ENCODE measurements around the gene FAM174A.
"Not testable (repeated sequence)": the region's sequence is repeated elsewhere in the genome, so short reads cannot be mapped to it uniquely, and the experiment has no call there.

FAM174A gene

DNA sequence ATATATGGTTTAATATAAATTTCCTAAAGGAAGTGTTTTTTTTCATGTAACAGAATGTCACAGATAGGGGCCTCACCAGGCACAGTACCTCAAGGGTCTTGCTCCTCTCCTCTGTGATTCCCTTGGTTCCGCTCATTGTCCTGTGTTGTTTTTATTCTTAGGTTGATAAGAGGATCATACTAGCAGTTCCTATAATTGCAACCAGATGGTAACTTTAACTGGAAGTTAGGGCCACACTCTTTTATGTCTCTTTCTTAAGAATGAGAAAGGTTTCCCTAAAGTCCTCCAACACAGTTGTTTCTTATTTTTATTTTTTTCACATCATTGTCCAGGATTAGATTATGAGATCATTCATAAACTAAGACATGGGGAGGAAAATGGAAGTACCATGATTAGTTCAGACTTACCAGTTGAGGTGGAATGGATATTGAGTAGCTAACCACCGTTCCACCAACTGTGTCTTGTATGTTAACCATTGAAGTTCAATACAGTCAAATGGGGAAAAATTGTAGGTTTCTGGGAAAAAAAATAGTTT, 41.1 kb downstream of the FAM174A start:
- DNase-seq (ENCODE audit: low read depth in 2 of 2) = no peak

DNA sequence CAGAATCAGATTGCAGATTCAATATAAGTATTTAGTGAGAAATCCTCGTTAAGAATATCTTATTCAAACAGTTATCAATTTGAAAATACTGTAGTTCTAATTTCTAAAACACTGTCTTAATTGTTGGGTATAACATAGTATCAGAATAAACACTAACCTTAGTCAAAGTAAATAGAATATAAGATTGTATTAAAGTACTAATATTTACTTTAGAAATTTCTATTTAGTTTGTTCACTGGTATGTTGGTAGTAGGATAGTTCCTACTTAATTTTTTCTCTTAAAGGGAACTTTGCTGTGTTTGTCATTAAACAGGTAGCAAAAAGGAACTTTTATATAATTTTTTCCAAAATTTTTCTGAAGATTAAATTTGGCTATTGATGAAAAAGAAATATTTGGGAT, 42.3 kb downstream of the FAM174A start:
- no peak for DNase-seq (ENCODE audit: low read depth in 2 of 2)

DNA sequence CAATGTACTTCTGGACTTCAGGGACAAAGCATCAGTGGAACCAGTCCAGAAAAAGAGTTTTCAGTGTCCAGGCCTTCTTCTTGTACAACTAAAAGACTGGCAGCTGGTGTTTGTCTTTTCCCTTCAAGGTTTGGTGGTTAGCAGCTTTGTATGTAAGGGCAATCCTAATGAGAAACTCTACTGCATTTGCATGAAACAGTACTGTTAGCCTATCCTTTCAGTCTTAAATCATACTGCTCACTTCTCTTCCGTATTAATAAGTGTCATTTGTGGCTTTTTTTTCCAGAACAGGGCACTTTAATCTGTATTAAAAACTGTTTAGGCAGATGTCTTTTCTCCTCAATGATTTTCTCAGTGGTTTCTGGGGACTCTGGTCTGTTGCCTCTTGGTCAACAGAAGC, 48.9 kb downstream of the FAM174A start:
- no peak for DNase-seq (ENCODE audit: low read depth in 2 of 2)

DNA sequence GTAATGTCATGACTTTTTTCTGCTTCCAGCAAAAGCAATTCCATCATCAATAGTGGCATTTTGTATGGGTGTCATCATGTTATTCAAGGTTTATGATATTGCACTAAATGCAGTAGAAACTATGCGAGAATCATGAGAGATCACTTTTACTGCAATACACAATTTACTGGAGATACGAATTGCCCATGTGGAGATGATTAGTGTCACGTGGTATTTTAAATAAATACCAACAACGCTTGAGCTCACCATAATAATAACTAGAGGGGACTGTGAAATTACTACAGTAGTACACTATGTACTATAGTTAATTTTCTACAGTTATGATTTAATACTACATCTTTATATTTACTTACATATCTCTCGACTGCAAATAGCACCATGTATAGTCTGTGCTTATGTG, 49.7 kb downstream of the FAM174A start:
- no peak for DNase-seq (ENCODE audit: low read depth in 2 of 2)

DNA sequence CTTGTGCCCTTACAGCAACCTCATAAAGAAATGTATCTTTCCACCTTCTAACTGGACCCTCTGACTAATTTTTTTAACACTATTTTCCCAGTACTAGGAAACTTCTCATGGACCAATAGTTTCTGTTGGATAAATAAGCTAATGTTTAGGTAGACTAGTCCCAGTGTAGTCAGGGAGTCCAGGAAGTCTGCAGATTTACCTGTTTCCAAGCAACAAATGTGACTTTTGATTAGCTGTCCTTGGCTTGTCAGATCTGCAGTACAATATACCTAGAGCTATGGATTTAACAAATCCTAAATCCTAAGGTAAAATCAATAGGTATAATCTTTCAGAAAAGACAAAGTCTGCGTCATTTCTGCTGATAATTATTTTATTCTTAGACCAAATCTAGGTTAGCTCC, 55.7 kb downstream of the FAM174A start:
- DNase-seq (ENCODE audit: low read depth in 2 of 2) = no peak

DNA sequence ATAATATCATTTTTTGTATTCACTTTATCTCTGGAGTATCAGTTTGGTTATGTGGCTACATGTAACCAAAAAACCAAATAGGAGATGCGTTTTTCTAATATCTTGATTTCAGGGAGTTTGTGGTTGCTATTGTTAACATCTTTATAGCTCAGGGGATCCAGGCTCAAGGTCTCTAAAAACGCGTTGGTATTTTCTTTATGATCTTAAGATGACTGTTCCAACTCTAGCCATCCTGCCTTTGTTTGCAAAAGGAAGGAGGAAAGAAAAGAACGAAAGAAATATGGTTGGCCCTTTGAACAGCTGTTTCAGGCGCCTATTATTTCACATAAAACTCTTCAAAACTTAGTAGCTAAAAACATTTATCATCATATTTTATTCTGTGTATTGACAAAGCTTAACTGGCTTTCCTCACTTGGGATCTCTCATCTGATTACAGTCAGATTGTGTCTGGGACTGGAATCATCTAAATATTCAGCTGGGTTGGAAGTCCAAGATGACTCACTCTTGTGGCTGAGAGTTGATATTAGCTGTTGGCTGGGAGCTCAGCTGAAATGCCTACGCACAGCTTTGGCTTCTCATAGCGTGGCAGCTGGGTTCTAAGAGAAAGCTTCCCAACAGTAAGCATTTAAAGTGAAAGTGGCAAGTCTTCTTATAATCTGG, 60.1 kb downstream of the FAM174A start:
- no peak for DNase-seq (ENCODE audit: low read depth in 2 of 2)

DNA sequence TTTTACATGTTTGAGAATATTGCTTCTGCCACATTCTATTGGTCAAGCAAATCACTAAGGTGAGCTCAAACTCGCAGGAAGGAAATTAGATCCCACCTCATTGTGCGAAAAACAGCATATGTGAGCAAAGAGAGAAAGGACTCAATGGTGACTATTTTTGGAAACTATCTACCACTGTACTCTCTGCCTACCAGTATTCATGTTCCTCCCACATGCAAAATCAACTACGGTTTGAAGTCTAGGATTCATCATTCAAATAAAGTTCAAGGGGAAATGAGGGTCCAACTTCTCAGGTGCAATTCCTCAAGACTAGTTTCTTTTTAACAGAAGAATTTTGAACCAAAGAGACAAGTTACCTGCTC, 60.6 kb downstream of the FAM174A start:
- no peak for DNase-seq (ENCODE audit: low read depth in 2 of 2)

DNA sequence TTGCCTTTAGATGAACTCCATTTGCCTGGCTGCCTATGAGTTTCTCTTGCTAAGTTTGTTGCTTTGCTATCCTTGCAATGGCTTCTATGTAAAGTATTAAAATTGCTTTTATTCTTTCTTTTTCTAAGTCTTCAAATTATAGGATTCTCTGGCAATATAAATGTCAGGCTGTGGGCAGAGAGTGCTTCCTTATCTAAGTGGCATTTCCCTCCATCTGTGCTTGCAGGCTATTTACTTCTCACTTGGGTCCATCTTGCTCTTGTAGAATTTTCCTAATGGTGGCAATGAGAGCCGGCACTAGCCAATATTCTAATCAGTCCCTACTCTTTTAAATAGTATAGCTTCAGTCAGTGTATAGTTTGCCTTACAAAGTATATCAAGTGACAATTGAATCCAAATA, 63.3 kb downstream of the FAM174A start:
- DNase-seq (ENCODE audit: low read depth in 2 of 2) = no peak

DNA sequence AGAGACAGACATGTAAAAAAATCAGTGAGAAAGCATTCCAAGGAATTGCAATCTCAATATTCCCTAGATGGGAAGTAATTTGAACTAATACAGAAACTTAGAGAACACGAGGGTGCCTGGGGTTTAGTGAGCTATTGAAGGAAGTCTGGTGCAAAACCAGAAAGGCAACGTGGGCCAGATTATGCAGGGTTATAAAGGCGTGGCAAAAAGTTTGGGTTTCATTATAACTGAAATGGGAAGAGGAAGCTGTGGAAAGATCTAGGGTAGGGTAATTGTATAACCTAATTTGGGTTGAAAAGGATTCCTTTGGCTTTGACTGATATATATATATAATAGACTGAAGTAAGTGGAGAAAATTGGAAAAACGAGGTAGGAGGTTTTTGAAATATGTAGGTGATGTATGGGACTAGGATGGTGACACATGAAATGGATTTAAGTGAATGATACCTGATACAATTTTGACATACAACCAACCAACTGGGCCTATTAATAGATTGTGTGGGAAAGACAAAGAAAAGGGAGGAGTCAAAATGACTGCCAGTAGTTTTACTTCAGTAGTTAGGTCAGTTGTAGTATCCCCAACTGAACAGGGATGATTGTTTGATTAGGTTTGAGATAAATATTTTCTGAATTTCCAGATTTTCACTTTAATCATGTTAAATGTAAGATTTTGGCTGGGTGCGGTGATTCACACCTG, 65.3 kb downstream of the FAM174A start:
- no peak for DNase-seq (ENCODE audit: low read depth in 2 of 2)

DNA sequence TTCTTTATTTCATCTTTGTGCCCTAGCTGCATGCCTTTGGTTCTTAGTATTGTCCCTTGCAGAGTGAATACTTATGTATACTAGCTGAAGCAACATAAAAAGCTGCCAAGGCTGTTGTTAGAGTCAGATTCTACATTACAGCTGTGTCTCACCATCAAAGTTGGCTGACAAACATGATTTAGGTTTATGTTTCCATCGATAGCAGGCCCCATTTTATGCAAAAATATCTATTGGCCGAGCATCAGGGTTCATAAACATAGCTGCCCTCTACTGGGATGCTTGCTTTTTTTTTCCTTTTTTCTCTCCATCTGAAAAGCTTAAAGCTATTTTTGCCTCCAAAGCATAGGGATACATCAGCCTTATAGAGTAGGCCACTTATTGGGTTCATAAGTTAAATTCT, 68.0 kb downstream of the FAM174A start:
- DNase-seq (ENCODE audit: low read depth in 2 of 2) = no peak

DNA sequence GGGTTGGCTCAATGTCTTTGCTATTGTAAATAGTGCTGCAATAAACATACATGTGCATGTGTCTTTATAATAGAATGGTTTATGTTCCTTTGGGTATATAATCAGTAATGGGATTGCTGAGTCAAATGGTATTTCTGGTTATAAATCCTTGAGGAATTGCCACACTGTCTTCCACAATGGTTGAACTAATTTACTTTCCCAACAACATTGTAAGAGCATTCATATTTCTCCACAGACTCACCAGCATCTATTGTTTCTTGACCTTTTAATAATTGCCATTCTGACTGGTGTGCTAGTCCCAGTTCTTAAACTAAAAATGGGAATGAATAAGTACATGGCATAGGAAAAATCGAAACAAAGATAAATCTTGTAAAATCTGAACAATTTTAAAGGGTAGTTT, 68.8 kb downstream of the FAM174A start:
- DNase-seq (ENCODE audit: low read depth in 2 of 2) = not testable (repeated sequence)

DNA sequence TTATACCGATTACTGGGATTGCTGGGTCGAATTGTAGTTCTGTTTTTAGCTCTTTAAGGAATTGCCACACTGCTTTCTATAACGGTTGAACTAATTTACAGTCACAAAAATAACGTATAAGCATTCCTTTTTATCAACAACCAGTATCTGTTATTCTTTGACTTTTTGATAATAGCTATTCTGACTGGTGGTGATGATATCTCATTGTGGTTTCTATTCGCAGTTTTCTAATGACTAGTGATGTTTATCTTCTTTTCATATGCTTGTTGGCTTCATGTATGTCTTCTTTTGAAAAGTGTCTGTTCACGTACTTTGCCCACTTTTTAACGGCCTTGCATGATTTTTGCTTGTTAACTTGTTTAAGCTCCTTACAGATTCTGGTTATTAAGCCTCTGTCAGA, 74.4 kb downstream of the FAM174A start:
- no peak for DNase-seq (ENCODE audit: low read depth in 2 of 2)

DNA sequence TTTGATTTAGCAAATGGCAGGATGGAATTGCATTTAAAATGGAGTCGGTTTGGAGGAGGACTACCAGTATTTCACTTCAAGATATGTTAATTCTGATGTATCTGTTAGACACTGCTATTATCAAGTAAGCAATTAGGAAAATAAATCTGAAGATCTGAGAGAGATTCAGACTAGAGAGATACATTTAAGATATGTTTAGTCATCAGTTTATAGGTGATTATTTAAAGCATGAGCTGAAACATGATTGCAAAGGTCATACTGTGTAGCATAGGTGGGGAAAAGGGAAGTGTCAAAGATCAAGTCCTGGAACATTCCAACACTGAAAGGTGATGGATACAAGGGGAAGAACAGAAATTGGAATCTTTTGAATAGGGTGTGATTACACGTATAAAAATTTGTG, 79.1 kb downstream of the FAM174A start:
- no peak for DNase-seq (ENCODE audit: low read depth in 2 of 2)

DNA sequence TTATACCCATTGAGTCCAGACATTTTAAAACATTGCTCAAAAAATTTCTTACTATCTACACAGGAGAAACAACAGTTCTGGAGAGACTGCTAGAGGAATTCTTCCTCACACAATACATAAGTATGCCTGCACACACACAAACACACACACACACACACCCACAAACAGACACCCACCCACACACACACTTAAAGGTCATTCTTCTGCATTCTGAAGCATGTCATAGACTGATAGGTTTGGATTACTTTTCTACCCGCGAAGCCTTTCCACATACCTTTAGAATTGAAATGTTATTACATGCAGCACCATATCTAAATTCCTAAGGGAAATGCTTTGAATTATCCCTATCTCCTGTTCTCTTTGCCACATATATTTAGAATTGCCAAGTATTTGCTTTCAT, 80.2 kb downstream of the FAM174A start:
- no peak for DNase-seq (ENCODE audit: low read depth in 2 of 2)

DNA sequence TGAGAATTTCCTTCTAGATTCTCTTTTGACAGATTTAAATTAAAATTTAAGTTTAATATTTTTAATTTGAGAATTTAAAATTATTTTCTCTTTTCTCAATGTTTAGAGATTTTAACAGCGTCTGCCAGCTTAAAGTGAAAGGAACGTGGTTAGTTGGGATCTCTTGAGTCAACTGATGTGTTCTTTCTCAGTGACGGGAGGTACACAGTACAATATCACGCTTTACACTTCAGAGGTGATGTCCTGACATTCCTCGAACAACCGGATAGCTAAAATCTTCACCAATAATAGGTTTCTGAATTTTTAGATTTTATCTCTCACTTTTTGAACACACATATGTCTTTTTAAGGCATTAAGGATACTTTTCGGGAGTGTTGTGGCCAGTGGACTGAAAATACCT, 81.1 kb downstream of the FAM174A start:
- DNase-seq (ENCODE audit: low read depth in 2 of 2) = no peak

DNA sequence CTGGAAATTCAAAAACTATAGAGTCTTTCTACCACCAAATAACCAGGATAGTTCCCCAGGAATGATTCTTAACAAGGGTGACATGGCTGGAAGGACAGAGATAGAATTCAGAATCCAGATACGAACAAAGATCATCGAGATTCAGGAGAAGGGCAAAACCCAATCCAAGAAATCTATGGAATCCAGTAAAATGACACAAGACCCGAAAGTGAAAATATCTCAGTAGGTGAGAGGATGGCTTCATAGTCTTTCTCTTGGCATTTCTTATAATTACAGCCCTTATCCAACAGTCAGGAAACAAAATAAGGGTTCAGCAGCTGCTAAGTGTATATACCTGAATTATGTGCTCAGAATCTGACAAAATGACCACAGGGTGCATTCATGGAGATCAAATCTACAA, 81.8 kb downstream of the FAM174A start:
- DNase-seq (ENCODE audit: low read depth in 2 of 2) = no peak

DNA sequence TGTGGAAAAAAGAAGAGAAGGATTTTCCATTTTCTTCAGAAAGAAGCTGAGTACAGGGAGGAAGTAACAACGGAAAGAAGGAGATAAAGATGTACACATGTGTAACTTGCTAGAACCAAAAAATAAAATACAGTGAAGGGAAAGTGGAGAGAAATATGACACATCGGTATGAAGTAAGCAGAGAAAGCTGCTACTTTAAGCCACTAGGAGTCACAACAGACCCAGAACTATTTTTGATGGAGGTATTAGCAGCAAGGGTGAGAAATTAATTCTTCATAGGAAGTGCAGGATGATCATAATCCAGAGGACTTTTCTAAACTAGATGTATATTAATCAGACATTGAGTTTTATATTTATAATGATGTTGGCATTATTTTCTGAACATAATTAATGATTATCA, 88.5 kb downstream of the FAM174A start:
- DNase-seq (ENCODE audit: low read depth in 2 of 2) = no peak

DNA sequence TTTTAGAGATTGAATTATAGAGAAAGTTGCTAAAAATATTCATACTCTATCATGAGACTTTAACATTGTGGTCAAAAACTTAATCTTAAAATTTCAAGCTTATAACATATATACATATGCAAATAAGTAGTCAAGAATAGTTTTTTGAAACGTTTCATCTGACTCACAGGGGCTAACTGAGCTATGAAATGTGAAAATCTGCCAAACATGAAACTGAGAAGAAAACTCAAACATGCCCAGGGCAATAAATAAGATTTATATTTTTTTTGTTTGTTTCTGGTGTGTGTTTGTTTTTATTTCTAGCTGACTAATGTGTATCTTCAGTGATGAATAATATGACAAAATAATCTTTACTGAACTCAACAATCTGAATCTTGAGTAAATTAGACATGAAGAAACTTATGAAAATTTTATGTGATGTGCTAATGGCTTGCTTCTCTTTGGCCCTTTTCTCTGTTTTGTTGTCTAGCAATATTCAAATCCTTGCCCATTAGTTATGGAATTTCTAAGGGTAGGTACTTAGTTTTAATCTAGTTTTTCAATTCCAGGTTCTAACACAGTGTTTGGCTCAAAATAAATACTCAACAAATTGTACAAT, 99.9 kb downstream of the FAM174A start:
- no peak for DNase-seq (ENCODE audit: low read depth in 2 of 2)

Measured in activated CD4-positive, alpha-beta T cell treated with anti-CD3 and anti-CD28 coated beads for 24 hours (primary cell).